ENCODE results near the gene EML1.

DNA sequence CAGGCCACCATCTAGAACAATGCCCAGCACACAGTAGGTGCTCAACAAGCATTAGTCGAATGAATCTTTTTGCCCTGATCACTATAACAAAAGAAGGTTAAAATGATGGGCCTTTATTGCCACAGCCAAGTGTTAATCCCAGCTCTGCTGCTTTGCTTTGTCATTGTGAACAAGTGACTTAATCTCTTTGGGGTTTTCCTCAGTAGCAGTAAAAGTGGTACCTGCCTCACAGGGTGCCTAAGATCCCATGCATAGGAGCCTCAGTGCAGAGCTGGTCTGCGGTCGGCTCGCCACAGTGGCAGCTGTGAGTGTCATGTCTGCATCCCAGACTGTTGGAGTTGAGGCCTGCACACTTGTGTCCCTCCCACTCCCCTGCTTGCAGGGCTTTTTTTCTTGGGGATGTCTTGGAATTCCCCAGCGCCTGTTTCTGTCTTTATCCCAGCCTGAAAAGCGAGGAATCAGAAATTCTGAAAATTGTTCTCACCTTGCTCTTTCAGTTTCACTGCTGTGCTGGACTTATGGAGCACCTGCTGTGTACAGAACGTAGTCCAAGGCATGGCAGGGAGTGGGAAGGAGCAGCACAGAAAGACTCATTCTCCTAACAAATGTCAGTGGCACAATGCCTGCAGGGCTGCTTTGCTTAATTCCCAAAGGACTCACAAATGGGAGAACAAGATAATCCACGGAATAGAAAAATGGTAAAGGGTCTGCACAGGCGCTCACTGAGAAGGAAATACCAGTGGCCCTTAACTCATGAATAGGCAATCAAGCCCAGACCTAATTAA lies 90.8 kb downstream of the EML1 start:
- TF ChIP-seq, protein P1, sequence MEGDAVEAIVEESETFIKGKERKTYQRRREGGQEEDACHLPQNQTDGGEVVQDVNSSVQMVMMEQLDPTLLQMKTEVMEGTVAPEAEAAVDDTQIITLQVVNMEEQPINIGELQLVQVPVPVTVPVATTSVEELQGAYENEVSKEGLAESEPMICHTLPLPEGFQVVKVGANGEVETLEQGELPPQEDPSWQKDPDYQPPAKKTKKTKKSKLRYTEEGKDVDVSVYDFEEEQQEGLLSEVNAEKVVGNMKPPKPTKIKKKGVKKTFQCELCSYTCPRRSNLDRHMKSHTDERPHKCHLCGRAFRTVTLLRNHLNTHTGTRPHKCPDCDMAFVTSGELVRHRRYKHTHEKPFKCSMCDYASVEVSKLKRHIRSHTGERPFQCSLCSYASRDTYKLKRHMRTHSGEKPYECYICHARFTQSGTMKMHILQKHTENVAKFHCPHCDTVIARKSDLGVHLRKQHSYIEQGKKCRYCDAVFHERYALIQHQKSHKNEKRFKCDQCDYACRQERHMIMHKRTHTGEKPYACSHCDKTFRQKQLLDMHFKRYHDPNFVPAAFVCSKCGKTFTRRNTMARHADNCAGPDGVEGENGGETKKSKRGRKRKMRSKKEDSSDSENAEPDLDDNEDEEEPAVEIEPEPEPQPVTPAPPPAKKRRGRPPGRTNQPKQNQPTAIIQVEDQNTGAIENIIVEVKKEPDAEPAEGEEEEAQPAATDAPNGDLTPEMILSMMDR (IDR thresholded peaks at IDR 0.05) = no peak
- TF ChIP-seq, protein P2, sequence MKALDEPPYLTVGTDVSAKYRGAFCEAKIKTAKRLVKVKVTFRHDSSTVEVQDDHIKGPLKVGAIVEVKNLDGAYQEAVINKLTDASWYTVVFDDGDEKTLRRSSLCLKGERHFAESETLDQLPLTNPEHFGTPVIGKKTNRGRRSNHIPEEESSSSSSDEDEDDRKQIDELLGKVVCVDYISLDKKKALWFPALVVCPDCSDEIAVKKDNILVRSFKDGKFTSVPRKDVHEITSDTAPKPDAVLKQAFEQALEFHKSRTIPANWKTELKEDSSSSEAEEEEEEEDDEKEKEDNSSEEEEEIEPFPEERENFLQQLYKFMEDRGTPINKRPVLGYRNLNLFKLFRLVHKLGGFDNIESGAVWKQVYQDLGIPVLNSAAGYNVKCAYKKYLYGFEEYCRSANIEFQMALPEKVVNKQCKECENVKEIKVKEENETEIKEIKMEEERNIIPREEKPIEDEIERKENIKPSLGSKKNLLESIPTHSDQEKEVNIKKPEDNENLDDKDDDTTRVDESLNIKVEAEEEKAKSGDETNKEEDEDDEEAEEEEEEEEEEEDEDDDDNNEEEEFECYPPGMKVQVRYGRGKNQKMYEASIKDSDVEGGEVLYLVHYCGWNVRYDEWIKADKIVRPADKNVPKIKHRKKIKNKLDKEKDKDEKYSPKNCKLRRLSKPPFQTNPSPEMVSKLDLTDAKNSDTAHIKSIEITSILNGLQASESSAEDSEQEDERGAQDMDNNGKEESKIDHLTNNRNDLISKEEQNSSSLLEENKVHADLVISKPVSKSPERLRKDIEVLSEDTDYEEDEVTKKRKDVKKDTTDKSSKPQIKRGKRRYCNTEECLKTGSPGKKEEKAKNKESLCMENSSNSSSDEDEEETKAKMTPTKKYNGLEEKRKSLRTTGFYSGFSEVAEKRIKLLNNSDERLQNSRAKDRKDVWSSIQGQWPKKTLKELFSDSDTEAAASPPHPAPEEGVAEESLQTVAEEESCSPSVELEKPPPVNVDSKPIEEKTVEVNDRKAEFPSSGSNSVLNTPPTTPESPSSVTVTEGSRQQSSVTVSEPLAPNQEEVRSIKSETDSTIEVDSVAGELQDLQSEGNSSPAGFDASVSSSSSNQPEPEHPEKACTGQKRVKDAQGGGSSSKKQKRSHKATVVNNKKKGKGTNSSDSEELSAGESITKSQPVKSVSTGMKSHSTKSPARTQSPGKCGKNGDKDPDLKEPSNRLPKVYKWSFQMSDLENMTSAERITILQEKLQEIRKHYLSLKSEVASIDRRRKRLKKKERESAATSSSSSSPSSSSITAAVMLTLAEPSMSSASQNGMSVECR (CRISPR knock-in tag; IDR thresholded peaks at IDR 0.05; ENCODE audit: borderline replicate concordance) = no peak
- TF ChIP-seq FOXP1 (CRISPR knock-in tag; IDR thresholded peaks at IDR 0.05; ENCODE audit: borderline replicate concordance) = no peak
- no peak for TF ChIP-seq ZNF232 (CRISPR knock-in tag; IDR thresholded peaks at IDR 0.05)
- TF ChIP-seq, protein P3, sequence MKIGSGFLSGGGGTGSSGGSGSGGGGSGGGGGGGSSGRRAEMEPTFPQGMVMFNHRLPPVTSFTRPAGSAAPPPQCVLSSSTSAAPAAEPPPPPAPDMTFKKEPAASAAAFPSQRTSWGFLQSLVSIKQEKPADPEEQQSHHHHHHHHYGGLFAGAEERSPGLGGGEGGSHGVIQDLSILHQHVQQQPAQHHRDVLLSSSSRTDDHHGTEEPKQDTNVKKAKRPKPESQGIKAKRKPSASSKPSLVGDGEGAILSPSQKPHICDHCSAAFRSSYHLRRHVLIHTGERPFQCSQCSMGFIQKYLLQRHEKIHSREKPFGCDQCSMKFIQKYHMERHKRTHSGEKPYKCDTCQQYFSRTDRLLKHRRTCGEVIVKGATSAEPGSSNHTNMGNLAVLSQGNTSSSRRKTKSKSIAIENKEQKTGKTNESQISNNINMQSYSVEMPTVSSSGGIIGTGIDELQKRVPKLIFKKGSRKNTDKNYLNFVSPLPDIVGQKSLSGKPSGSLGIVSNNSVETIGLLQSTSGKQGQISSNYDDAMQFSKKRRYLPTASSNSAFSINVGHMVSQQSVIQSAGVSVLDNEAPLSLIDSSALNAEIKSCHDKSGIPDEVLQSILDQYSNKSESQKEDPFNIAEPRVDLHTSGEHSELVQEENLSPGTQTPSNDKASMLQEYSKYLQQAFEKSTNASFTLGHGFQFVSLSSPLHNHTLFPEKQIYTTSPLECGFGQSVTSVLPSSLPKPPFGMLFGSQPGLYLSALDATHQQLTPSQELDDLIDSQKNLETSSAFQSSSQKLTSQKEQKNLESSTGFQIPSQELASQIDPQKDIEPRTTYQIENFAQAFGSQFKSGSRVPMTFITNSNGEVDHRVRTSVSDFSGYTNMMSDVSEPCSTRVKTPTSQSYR (CRISPR knock-in tag; IDR thresholded peaks at IDR 0.05) = no peak
- TF ChIP-seq, protein P4, sequence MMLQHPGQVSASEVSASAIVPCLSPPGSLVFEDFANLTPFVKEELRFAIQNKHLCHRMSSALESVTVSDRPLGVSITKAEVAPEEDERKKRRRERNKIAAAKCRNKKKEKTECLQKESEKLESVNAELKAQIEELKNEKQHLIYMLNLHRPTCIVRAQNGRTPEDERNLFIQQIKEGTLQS (CRISPR knock-in tag; conservative IDR thresholded peaks at IDR 0.05) = no peak
- no peak for TF ChIP-seq NR2C2 (CRISPR knock-in tag; IDR thresholded peaks at IDR 0.05)
- no peak for TF ChIP-seq CREB1 (CRISPR knock-in tag; IDR thresholded peaks at IDR 0.05)
- TF ChIP-seq, protein P5, sequence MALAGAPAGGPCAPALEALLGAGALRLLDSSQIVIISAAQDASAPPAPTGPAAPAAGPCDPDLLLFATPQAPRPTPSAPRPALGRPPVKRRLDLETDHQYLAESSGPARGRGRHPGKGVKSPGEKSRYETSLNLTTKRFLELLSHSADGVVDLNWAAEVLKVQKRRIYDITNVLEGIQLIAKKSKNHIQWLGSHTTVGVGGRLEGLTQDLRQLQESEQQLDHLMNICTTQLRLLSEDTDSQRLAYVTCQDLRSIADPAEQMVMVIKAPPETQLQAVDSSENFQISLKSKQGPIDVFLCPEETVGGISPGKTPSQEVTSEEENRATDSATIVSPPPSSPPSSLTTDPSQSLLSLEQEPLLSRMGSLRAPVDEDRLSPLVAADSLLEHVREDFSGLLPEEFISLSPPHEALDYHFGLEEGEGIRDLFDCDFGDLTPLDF (CRISPR knock-in tag; IDR thresholded peaks at IDR 0.05) = no peak
- TF ChIP-seq ZNF121 (CRISPR knock-in tag; IDR thresholded peaks at IDR 0.05) = no peak
- no peak for TF ChIP-seq ESRRA (CRISPR knock-in tag; IDR thresholded peaks at IDR 0.05; ENCODE audit: borderline replicate concordance)
- TF ChIP-seq SP1 (CRISPR knock-in tag; conservative IDR thresholded peaks at IDR 0.05) = no peak

All from WTC11 (cell line).